Eye (tissue), 1 donor: ENCODE results near the gene DUSP8.
"Not testable (repeated sequence)": the region's sequence is repeated elsewhere in the genome, so short reads cannot be mapped to it uniquely, and the experiment has no call there.

Experiments
- DNase-seq: peaks from one replicate; pipeline ENCODE4 v3.0.0-alpha.2; 2015

The DUSP8 gene

GRCh38 chr11:1572197-1573076 is at the start of gene DUSP8:
TSS of gene DUSP8 (minus strand) at chr11:1572271. CDS start at chr11:1565826, 6,445 bp downstream.
- DNase-seq = peak; percentile 93

- DNase-seq = no peak
Observed at GRCh38 chr11:1619449-1619848, 47.4 kb upstream of the DUSP8 start.

GRCh38 chr11:1618231-1618630 is 46.2 kb upstream of the DUSP8 start:
- peak; percentile 20 for DNase-seq

DNA sequence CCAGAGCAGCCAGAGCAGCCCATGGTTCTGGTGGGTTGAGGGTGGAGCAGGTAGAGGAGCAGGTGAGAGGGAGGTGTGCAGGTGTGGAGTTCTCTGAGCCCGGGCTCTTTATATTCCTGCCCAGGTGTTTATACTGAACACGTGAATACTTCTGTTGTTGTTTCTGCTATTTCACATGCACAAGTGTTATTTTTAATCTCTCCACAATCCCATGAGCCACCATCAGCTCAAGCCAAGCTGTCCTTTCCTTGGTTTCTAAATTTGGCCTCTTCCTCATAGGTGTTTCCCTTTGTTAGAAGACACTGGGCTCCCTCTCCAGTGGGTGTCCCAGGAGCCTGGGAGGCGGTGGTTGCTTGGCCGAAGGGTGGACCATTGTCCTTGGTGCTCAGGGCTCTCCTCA is 36.3 kb upstream of the DUSP8 start, which contains the start of gene KRTAP5-3:
Gene KRTAP5-3 (minus strand): TSS at position 101 of the 400 bp plus-strand sequence. CDS start 78 bp downstream, at position 23.
- no peak for DNase-seq

DNA sequence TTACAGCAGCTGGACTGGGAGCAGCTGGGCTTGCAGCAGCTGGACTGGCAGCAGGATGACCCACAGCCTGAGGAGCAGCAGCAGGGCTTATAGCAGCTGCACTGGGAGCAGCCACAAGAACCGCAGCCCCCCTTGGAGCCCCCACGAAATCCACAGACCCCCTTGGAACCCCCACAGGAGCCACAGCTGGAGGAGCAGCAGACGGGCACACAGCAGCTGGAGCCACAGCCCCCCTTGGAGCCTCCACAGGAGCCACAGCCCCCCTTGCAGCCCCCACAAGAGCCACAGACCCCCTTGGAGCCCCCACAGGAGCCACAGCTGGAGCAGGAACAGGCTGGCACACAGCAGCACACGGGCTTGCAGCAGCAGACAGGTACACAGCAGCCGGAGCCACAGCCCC is 35.8 kb upstream of the DUSP8 start:
- not testable (repeated sequence) for DNase-seq

GRCh38 chr11:1607156-1607845 is 35.2 kb upstream of the DUSP8 start:
- DNase-seq = peak; percentile 49

- not testable (repeated sequence) for DNase-seq
Observed at GRCh38 chr11:1605923-1606322, 33.9 kb upstream of the DUSP8 start.

DNA sequence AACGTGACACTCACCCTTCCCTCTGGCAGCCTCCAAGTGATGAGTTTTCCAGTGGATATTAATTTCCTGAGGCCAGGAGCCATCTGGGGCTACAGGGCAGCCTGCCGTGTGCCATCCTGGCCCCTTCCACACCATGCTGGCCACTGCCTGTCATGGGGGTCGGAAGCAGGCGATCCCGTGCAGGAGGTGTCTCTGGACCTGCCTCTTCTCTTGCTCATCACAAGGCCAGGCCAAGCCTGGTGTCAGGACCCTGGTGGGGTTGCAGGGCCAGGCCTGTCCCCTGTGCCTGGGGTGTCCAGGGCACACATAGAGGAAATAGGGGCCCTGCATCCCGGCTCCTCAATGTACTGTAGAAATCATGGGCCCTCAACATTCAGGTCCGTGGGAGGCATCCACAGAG is 32.6 kb upstream of the DUSP8 start:
- DNase-seq = no peak

DNA sequence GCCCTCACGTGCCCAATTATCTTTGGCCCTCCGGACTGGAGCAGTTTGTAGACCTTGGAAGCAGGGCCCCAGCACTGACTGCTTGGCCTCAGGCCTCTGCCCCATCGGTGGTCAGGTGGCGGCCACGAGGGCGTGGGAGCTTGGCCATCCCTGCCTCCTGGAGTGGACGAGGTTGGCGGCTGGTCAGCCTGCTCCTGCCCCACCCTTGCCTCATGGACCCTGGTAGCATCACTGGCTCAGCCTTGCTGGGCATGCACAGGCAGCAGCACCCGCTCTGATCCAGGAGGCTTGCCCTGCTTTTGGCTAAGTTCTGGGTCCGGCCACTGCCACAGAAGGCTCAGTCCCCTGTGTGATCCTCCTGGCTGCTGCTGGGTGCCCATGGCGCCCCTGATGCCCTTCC is 32.1 kb upstream of the DUSP8 start:
- no peak for DNase-seq

GRCh38 chr11:1603629-1604028 is 31.6 kb upstream of the DUSP8 start:
- DNase-seq = no peak

- not testable (repeated sequence) for DNase-seq
Observed at GRCh38 chr11:1601663-1602062, 29.6 kb upstream of the DUSP8 start.

- no peak for DNase-seq
Observed at GRCh38 chr11:1600626-1601025, 28.6 kb upstream of the DUSP8 start.

DNA sequence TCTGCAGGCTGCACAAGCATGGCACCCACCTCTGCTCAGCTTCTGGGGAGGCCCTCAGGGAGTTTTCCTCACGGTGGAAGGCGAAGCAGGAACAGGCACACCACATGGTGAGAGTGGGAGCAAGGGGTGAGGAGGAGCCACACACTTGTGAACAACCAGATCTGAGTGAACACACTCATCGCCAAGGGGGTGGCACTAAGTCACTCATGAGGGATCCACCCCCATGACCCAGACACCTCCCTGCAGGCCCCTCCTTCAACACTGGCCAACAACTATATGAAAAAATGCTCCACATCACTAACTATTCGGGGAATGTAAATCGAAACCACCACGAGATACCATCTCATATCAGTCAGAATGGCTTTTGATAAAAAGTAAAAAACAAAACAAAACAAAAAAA is 26.7 kb upstream of the DUSP8 start:
- no peak for DNase-seq

DNA sequence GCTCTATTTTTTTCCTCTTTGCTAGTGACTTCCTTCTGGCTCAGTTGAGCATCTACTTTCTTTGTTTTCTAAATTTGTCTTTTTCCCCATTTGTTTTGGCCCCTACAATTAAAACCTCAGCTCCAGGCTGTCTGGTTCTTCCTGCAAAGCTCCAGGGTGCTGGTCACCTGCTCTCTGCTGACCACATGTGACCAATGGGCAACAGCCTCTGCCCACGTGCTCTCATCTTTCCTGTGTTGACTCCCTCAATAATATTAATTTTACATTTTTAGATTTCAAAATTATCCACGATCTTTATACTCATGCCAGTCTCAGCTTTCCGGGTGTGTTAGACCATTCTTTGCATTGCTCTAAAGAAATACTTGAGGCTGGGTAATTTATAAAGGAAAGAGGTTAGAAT is 26.3 kb upstream of the DUSP8 start:
- not testable (repeated sequence) for DNase-seq

DNA sequence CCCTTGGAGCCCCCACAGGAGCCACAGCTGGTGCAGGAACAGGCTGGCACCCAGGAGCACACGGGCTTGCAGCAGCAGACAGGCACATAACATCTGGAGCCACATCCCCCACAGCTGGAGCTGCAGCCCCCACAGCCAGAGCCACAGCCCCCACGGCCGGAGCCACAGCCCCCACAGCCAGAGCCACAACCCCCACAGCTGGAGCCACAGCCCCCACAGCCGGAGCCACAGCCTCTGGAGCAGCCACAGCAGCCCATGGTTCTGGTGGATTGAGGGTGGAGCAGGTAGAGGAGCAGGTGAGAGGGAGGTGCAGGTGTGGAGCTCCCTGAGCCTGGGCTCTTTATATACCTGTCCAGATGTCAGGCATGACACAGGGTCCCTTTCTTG is 25.9 kb upstream of the DUSP8 start, which contains the start of gene KRTAP5-2:
Gene KRTAP5-2 (minus strand): TSS at position 301 of the 387 bp plus-strand sequence. CDS start 44 bp downstream, at position 257.
- DNase-seq = no peak

- DNase-seq = no peak
Observed at GRCh38 chr11:1597331-1597993, 25.4 kb upstream of the DUSP8 start.

- not testable (repeated sequence) for DNase-seq
Observed at GRCh38 chr11:1596576-1597121, 24.6 kb upstream of the DUSP8 start.

DNA sequence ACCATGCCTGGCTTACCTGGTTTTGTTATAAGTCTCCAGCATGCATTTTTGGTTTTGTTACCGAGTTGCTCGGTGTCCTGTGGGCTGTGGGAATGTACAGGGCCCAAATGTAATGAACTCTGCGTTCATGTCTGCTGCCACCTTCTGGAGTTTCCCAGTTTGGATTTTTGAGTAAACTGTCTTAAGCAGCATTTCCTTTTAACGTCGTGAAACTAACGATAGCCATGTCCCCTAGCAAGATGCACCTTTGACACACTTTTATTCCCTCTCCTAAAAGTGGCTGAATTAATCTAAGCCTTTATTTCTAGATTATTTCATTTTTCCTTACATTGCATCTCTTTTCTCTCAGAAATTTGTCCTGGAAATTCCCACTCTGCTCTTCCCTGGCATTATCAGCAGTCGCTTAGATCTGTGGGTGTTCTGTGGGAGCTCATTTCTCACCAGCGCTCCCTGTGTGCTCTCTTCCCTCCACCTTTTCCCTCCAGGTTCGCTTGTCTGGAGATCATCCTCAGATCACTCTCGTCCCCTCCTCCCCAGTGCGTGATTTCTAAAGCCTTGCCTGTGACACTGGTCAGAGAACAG is 24.0 kb upstream of the DUSP8 start:
- DNase-seq = not testable (repeated sequence)

DNA sequence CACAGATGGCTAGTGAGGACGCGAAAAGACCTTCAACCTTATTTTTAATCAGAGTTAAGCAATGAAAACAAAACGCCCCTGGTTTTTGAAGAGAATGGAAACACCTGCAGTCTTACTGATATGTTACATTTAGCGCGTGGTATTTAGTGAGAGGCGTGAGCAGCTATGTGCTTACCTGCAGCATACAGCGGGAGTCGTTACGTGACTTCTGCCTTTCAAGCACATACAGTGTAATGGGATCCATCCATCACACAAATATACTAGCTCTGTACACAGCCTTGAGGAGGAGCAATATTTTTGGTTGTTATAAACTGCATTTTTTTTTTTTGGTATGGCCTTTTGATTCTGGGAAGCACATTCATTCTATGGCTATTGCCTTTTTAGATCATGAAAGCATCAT is 20.6 kb upstream of the DUSP8 start:
- DNase-seq = no peak

GRCh38 chr11:1589996-1590395 is 17.9 kb upstream of the DUSP8 start:
- no peak for DNase-seq

GRCh38 chr11:1589191-1589963 is 17.3 kb upstream of the DUSP8 start:
- not testable (repeated sequence) for DNase-seq

GRCh38 chr11:1586699-1587098 is 14.6 kb upstream of the DUSP8 start:
- DNase-seq = no peak
